Liver (tissue), 3 donors: ENCODE measurements around the gene TIAM1.
"Not testable (repeated sequence)": the region's sequence is repeated elsewhere in the genome, so short reads cannot be mapped to it uniquely, and the experiment has no call there.

ENCODE experiments used
- ATF3 ChIP-seq: IDR thresholded peaks from 2 replicates; pipeline ENCODE4 v1.6.1; 2016; ENCODE audit warnings: antibody characterized with exemption
- CTCF ChIP-seq: fragments of 150-350 bp; IDR thresholded peaks from 2 replicates; pipeline ENCODE4 v1.5.1; 2017; ENCODE audit warnings: improper control_type of control experiment, low read depth, low read length; ENCODE audit not compliant: missing input control
- GABPA ChIP-seq, 2 donors: IDR thresholded peaks in 1 of 2; conservative IDR thresholded peaks in 1 of 2; 2 replicates each; pipeline ENCODE4 v1.6.1; 2016; ENCODE audit warnings: antibody characterized with exemption in 2 of 2, mild to moderate bottlenecking in 1 of 2, moderate library complexity in 1 of 2
- MAX ChIP-seq: IDR thresholded peaks from 2 replicates; pipeline ENCODE4 v1.6.1; 2016; ENCODE audit warnings: antibody characterized with exemption
- RAD21 ChIP-seq, 2 donors: IDR thresholded peaks; 2 replicates each; pipeline ENCODE4 v1.6.1; 2016; ENCODE audit warnings: antibody characterized with exemption in 2 of 2, mild to moderate bottlenecking in 2 of 2
- REST ChIP-seq: IDR thresholded peaks from 2 replicates; pipeline ENCODE4 v1.6.1; 2016; ENCODE audit warnings: antibody characterized with exemption, mild to moderate bottlenecking
- RXRA ChIP-seq, 2 donors: IDR thresholded peaks; 2 replicates each; pipeline ENCODE4 v1.6.1; 2017 to 2018; ENCODE audit warnings: antibody characterized with exemption in 2 of 2, mild to moderate bottlenecking in 1 of 2
- YY1 ChIP-seq: IDR thresholded peaks from 2 replicates; pipeline ENCODE4 v1.6.1; 2016; ENCODE audit warnings: antibody characterized with exemption, mild to moderate bottlenecking
- ZBTB33 ChIP-seq: IDR thresholded peaks from 2 replicates; pipeline ENCODE4 v1.6.1; 2016; ENCODE audit warnings: antibody characterized with exemption
- donor health status: healthy.
- donor health status: healthy.

GRCh38 chr21:31228723-31229122, 115.3 kb downstream of the TIAM1 start:
- TF ChIP-seq CTCF; YY1; ATF3; MAX; ZBTB33; RAD21 (IDR thresholded peaks at IDR 0.05); GABPA (IDR thresholded peaks at IDR 0.05 in 1 of 2, conservative IDR thresholded peaks at IDR 0.05 in 1 of 2); RXRA (IDR thresholded peaks at IDR 0.05); REST: not testable (repeated sequence)
